GM19035 (cell line): ENCODE results near the gene GPR68.

Experiments used
- ATAC-seq: cut with Tn5 transposase; IDR thresholded peaks from one replicate; pipeline ENCODE4 v1.9.1; 2021; ENCODE audit not compliant: unreplicated experiment

The GPR68 gene, protein sequence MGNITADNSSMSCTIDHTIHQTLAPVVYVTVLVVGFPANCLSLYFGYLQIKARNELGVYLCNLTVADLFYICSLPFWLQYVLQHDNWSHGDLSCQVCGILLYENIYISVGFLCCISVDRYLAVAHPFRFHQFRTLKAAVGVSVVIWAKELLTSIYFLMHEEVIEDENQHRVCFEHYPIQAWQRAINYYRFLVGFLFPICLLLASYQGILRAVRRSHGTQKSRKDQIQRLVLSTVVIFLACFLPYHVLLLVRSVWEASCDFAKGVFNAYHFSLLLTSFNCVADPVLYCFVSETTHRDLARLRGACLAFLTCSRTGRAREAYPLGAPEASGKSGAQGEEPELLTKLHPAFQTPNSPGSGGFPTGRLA

DNA sequence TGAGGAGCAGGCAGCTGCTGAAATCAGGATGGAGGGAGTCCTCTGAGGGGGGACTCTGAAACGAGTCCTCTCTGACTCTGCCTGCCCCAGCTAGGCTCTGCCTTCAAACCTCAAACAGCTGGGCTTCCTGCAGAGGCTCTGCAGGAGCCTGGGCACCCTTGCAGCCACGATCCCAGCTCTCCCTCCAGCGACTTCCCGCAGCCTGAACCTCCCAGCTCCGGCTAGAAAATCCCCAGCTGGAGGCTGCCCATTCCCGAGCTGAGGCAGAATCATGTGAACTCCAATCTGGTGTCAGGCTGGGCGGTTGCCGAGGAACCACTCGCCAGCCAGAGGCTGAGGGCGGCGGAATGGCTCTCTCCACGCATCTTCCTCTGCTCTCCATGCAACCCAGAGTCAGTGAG is at the start of gene GPR68:
TSS of gene GPR68 (minus strand) at position 204 of the 401 bp plus-strand sequence. CDS start 9,654 bp downstream, outside the sequence.
- no peak for ATAC-seq

DNA sequence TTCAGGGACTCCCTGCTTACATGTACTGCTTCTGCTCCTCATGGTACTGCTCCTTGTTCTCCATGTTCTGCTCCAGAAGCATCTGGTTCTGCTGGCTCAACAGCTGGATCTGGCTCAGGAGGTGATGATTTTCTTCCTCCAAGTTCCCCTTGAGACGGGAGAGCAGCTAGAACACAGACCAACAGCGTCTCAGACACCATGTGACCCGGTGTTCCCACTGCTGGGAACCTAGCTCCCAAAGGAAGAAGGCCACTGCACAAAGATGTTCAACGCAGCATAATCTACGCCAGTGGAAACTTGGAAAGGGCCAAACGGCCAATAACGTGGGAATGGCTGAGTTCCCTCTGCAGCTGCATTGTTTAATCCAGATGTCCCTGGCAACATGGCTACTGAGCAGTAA is 49.6 kb upstream of the GPR68 start:
- no peak for ATAC-seq

DNA sequence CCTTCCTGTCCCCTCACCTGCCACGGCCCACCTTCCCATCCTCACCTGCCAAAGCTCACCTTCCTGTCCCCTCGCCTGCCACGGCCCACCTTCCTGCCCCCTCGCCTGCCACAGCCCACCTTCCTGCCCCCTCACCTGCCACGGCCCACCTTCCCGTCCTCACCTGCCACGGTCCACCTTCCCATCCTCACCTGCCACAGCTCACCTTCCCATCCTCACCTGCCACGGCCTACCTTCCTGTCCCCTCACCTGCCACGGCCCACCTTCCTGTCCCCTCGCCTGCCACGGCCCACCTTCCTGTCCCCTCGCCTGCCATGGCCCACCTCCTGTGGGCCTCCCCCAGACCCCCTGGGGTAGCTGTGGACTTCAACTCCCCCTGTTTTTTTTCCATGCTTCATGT is 48.8 kb upstream of the GPR68 start:
- ATAC-seq: no peak

DNA sequence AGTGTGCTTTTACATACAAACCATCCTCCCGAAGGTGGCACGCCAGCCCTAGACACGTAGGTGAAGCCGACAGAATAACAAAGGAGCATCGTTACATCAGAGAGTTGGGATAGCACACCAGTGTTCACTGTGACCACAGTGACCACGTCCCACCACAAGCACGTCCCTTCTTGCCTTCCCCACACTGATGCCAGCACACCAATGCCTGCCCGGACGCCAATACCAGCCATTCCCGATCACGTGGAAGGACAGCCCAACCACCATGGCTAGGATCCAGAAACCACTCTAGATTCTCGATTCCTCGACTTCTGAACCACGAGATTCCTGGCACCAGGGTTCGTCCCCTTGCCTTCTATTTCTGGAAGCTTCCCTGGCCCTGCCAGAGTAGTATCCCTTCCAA is 48.0 kb upstream of the GPR68 start:
- no peak for ATAC-seq

DNA sequence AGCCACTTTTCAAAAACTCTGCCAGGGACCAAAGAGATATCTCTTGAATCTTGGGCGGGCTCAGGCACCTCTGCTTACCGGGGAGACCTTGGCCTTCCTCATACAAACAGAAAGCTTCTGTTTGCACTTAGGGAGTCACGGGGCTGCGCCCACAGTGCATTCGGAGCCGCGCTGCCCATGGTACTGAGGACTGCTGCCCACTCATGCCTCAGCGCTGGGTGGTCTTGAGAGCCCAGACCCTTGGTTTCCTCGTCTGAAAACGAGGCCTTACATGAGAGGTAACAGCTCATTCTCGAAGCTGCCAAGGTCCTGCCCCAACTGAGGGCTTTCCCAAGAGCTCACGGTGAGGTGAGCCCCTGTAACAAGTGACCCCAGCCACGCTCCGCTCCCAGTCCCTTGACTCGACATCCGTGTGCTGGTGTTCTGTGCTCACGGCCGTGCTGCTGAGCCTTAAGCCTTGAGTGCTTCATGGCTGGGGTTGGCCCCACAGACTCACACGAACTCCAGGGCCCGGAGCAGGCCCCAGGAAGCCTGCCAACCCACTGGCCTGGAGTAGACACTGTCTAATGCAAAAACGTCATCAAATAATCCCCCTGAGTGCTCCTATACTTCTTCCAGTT is 47.4 kb upstream of the GPR68 start:
- no peak for ATAC-seq

DNA sequence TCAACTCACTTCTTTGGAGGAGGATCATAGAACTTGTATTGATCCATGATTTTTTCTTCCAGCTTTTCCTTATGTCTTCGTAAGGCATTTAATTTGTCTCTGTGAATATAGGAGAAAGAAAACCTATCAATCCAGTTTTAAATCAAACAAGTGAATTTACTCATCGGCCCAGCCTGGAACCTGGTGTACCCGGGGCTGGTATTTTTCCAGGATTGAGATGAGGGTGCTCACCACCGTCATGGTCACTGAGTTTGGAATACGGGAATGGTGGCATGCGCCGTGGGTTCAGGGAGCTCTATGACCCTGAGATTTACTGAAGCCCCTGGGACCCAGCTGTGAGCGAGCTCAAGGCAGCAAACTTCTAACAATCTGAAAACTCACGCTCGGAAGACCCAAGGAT is 46.5 kb upstream of the GPR68 start:
- ATAC-seq: no peak

DNA sequence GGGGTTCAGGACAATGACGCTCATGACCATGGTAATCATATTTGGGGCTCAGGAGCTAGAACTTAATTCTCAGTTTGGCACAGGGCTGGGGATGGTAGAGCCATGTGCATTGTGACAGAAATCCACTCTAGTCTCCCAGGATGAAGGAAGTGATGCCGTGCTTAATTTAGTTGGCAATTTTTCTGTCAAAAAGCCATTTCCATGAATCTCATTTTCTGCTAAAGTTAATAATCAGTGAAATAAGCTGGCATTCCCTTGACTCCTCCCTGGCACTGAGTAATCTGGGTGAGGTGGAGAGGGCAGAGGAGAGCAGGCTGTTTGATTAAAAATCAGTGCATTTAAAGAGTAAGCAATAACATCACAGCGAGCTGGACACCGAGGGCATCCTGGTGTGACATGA is 45.0 kb upstream of the GPR68 start:
- ATAC-seq: no peak

DNA sequence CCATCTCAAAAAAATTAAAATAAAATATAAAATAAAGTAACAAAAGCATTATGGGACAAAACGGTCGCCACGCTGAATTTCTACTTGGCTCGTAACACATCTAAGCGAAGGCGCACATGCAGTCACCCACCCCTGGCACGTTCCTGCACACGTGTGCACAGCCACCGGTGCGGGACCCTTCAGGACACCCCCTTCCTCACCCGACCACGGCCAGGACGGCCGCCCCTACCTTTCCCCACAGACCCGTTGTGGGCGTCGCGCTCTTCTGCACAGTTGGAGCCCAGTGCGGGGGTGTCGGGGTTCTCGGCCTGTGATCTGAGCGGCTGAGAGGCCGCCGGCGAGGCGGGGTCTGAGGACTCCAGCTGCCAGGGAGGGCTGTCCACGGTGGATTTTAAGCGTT is 44.4 kb upstream of the GPR68 start:
- no peak for ATAC-seq

DNA sequence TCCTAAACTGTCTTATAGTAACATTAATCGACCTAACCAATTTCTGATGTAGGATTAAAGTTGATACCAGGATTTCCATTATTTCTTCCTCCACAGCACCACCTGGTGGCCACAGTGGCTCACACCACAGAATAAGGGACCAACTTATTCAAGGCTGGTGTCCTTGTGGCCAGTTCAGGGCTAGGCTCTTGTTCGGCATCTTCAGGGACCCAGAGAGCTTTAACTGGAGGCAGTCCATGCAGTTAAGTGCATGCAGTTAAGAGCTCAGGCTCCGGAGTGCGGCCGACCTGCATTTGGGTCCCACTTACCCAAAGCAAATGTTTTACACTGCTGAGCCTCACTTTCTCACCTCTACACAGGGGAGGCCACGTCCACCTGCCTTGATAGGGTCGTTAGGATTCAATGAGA is 42.0 kb upstream of the GPR68 start:
- no peak for ATAC-seq

DNA sequence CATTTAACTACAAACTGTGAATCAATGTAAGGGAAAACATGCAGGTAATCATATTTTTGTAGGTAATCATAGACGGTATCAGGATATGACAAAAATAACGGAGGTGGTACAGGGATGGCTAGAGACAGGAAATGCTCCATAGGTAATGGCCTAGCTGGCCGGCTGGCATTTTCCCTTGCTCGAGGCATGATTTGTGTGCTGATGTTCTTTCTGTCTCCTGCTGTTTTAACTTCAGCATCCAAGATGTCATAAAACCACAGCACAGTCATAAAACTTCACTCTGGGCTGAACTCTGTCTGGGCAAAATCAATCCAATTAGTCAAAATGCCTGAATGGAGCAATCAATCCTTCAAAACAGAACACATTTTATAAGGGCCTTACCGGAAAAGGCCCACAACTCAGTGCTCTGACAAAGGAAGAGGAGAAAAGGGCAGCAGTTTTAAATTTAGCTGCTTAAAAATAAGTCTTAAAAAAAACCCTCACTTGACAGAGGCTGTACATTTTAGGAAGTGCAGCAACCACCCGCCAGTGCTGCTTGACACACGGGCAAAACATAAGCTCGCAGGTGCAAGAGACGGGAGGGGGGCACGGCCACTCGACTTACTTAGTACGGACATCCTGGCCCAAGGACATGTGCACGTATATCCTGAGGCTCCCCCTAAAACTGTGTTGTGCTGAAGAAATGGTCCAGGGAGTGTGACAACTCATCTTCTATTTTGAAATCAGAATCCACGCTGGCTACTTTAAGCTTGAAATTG is 40.5 kb upstream of the GPR68 start:
- ATAC-seq: no peak

DNA sequence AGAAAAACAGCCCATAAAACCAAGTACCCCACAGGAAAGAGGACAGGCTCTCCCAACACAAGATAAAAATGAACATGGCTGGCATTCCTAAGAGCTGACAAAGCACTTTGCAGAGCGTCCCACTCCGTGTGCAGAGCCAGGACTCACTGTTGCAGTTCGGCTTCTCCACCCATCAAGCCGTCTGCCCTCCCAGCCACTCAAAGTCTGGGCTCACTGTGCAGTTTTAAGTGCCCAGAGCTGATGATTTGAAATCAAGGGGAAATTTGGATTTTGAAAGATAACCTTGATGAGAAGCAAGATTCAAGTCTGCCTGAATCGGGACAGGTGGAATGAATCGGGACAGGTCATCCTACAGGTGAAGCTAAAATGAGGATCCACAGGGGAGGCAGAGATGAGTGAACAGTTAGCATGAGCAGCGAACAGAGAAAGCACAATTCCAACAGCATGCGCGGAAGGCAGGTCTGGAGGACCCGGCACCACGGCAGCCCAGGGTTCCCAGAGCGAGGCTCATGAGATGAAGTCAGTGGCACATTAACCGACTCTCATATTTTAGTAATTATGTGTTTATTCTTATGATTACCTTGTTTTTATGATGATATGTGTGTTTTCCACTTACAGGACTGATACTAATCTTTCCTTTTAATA is 39.8 kb upstream of the GPR68 start:
- ATAC-seq: no peak

DNA sequence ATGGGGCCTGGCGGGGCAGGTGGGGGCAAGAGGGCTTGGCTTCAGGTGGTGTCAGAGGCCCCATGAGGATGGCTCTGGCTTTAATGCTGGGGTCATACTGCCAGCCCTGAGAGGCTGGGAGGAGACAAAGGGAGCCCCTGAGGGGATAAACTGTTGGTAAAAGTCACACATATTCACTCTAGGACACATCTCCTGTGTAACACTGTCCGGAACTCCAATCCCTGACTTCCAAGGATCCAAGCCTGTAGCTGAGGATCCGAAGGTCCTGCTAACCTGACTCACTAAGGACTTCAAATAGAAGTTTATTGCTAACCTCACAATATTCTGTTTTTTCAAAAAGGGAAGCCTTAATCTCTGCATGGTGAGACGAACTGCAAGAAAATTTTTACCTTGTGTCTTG is 39.2 kb upstream of the GPR68 start:
- ATAC-seq: no peak

DNA sequence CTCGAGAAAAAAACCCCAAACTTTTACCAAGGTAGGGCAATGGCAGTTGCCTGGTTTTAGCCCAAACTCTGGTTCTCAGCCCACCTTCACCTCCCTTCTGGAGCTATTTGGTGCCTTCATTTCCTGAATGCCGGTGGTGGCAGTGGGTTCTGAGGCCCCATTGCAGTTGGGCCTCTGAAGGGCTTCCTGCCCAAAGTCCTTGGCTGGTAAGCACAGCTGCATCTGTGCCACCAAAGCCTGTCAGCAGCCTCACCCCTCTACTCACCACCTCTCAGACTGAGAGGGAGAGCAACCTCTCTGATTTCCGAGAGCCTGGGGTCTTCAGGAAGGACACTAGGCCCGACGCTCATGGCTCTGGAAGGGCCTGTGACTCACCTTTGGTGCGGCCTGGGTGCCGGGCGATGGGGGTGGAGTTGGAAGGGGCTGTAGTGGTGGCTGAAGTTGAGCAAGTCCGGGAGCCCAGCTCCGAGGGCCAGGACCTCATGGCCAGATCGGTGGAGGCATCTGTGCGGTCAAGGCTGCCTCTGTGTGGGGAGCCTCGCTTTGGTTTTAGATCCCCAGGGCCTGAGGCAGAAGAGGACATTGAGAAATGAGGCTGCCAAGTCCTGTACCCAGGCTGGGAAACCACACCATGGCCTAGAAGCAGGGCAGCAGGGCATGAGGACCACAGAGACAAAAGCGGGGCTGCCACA is 38.6 kb upstream of the GPR68 start:
- ATAC-seq: no peak

DNA sequence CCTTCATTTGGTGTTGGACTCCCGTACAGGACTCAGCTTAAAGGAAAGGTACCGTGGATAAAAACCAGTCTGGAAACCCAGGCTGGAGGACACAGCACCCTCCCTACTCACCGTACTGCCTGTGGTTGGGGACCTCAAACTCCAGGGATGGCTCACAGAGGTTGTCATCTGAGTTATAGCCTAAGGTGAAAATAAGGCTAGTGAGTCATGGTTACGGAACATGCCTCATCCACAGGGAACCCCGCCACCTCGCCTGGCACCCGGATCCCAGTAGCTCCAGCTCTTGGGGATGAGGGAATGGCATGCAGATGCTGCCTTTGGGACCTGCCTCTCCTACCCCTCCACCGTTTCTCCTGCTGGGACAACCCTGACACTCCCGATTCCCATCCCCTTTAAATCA is 36.8 kb upstream of the GPR68 start:
- ATAC-seq: no peak

DNA sequence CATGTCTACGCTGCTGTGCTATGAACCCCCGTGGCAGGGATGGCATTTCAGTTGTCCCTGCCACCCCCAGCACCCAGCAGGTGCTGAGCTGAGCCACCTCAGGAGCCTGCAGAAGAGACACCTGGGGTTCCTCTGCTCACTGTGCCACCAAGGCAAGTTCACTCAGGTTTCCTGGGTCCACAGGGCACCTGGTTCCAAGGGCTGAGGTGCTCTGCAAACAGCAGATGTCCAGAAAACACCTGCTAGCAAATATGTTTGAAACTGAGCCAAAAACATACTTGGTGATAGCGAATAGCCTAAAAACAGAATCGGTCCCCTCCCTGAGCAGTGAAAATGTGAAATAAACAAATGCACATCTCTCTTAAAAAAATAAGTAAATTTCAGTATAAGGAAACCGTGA is 35.6 kb upstream of the GPR68 start:
- no peak for ATAC-seq

DNA sequence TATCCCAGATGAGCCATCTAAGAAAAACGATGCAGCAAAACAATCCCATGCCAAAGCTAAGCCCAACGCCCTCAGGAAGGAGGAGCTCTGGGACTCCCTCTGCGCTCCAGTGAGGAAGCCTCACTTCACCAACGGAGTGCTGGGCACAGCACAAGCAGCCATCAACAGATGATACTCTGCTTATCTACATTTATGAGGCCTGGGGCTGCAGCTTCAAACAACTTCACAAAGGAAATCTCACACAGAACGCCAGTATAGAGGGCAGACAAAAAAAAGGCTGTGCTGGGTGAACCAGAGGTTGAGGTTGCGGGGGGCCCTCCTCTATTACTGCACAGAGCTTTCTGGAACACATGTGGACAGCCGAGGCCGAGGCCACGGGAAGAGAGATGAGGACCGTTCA is 34.9 kb upstream of the GPR68 start:
- no peak for ATAC-seq

DNA sequence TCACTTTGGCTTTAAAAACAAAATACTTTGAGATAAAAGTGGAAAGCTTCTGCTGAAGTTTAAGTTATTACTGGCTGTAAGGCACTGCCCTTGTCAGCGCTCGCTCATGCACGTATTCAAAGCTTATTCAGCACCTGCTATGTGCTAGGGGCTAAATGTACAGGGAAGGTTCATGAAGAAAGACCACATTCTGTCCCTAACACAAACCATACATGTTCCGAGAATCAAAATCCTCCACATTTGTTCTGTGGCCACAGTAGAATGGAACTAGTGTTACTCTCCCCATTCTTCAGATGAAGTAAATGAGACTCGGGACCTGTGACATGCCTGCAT is 33.8 kb upstream of the GPR68 start:
- ATAC-seq: no peak

DNA sequence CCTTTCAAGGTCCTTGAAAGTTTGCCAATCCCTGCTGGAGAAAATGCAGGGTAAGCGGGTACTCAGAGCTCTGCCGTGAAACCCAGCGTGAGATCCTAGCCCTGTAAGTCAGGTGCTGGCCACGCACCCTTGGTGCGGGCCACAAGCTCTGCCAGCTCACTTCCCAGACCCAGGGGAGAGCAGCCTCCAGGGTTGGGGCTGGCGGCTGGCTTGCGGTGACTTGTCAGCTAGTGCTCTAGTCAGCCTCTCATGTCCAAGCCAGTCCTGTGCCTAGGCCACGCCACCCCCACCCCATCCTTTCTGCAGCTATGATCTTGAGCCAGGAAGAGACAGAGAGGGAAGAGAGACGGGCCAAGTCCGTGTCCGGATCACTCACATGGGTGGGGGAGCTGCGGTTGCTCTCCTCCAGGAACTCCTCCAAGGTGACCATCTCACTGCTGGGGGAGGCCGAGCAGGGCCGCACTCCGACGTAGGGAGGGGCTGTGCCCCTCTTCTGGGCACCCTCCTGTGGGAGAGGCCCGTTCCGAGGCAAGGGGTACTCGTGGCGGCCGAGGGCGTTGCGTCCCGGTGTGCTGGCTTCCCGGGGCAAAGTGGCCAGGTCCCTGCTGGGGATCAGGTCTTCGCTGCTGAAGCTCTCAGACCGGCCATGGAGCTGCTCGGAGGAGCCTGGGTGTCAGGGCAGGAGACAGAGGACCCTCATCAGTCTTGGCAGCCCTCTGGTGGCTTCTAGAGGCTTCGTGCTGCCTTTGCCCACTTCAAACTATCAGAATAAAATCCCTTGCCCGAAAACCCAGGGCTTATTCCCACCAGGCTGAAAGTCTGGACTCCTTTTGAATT is 33.3 kb upstream of the GPR68 start:
- ATAC-seq: no peak

DNA sequence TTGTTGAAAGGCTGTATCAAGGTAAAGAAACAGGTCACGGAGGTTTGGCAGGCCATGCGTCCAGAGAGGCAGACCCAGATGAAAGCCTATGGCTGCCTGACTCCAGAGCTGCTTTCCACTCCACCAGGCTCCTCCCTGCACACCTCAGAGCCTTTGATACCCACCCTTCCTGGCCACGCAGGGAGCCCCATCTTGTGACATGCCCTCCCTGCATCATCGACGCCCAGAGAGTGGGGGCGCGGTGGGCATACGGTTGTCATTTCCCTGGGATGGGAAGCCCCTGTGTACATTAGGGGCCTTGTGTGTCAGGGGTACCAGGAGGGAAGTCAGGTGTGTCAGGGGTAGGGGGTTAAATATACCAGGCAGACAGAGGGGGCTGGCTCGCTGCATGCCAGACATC is 30.3 kb upstream of the GPR68 start:
- ATAC-seq: no peak

DNA sequence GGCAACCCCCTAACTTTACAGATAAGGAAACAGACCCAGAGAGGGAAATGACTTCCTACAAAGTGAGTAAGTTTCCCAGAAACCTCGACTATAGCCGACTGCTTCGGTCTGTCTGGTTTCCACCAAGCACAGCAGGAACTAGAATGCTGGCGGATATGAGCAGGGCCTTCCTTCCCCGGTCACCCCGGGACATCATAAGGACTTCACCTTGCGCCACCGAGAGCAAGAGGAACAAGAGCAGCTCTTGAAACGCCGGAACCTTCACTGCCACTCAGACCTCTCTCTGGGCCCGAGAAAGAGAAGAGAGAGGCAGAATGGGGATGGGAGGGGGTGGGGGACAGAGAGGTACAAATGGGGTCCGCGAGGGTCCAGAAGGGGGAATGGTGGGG is 29.4 kb upstream of the GPR68 start:
- no peak for ATAC-seq
